Measurements from ENCODE around the gene SLX9. TPM values are rescaled to one million over a fixed set of nuclear protein-coding genes. Genes with fewer than 3 reads are reported as not detected.

SLX9 gene
- total RNA-seq, 2 donors from 2014 or later: 21.4 to 24.8 TPM

DNA sequence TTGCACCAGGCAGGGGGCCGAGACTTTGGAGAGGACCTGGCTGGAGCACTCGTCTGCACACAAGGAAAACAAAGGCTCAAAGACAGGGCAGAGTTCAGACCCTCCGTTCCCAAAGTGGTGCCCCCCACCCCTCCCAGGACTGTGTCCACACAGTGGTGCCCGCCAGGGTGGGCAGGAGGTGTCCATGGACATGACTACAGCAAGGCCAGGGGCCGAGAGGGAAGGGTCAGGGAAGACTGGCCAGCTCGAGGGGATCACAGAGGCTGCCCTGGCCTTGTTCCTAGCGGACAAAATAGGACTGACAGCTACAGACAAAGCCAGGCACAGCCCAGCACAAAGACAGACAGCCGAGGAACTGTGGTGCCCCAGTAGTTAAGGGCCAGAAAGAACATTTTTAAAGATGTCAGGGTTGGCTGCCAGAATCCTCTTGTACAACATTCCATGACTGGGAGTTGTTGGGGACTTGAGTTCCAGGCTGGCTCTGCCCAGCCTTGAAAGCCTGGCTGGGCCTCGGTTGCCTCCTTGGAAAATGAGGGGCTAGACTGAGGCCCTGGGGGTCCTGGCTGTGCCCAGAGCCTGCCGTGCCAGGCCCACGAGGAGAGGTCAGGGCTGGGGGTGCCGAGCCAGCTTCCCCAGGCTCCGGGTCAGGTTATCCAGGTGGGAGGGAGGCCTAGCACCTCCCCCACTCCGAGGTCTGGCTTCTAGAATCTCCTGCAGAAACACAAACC lies 63.7 kb downstream of the SLX9 start:
- Histone ChIP-seq H3K36me3 (no peaks in the 10 kb centered on the region), H3K4me3 (no peak overlapping the region), H3K27me3 (replicated peaks; ENCODE audit: insufficient read depth) (peaks cover 3% of the 10 kb centered on the region), H3K27ac (no peak overlapping the region), H3K9me3 (no peaks in the 10 kb centered on the region), H3K4me1 (replicated peaks) (no peaks in the 10 kb centered on the region)
- intact Hi-C loops (cut with DNase I): no loop called here
- no peak for TF ChIP-seq POLR2AphosphoS5 (IDR thresholded peaks at IDR 0.05)
- no peak for TF ChIP-seq POLR2A (IDR thresholded peaks at IDR 0.05)
- TF ChIP-seq, protein P1, sequence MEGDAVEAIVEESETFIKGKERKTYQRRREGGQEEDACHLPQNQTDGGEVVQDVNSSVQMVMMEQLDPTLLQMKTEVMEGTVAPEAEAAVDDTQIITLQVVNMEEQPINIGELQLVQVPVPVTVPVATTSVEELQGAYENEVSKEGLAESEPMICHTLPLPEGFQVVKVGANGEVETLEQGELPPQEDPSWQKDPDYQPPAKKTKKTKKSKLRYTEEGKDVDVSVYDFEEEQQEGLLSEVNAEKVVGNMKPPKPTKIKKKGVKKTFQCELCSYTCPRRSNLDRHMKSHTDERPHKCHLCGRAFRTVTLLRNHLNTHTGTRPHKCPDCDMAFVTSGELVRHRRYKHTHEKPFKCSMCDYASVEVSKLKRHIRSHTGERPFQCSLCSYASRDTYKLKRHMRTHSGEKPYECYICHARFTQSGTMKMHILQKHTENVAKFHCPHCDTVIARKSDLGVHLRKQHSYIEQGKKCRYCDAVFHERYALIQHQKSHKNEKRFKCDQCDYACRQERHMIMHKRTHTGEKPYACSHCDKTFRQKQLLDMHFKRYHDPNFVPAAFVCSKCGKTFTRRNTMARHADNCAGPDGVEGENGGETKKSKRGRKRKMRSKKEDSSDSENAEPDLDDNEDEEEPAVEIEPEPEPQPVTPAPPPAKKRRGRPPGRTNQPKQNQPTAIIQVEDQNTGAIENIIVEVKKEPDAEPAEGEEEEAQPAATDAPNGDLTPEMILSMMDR (IDR thresholded peaks at IDR 0.05): no peak
- 86% methylated on average over 14 of the region's 14 CpGs for WGBS
- no peak for DNase-seq (ENCODE audit: low spot score)

DNA sequence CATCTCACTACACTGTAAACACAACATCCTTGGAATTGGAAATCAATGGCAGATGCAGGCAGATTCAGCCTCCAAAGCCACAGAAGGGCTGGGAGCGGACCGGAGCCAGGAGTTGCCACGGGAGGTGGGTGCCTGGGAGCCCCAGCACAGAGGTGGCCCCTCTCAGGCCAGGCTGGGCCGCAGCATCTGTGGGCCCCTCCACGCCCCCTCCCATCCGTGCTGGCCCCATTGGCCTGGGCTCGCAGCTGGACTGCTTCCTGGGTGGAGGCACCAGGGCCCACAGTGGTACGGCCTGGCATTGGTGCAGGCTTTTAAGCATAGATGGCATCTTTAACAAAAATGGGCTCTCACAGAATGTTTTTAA lies 64.2 kb downstream of the SLX9 start:
- no peak for DNase-seq (ENCODE audit: low spot score)
- intact Hi-C loops (cut with DNase I): no loop called here
- H3K4me1 ChIP-seq (replicated peaks): no peaks in the 10 kb centered on the region
- H3K36me3 ChIP-seq: no peaks in the 10 kb centered on the region
- peaks cover 3% of the 10 kb centered on the region for H3K27me3 ChIP-seq (replicated peaks; ENCODE audit: insufficient read depth)
- no peak overlapping the region for H3K27ac ChIP-seq
- 94% methylated on average over 8 of the region's 8 CpGs for WGBS
- TF ChIP-seq POLR2AphosphoS5 (IDR thresholded peaks at IDR 0.05) (no peak), POLR2A (IDR thresholded peaks at IDR 0.05) (no peak)
- TF ChIP-seq, protein P1 (IDR thresholded peaks at IDR 0.05): no peak
- H3K4me3 ChIP-seq: no peak overlapping the region
- no peaks in the 10 kb centered on the region for H3K9me3 ChIP-seq

DNA sequence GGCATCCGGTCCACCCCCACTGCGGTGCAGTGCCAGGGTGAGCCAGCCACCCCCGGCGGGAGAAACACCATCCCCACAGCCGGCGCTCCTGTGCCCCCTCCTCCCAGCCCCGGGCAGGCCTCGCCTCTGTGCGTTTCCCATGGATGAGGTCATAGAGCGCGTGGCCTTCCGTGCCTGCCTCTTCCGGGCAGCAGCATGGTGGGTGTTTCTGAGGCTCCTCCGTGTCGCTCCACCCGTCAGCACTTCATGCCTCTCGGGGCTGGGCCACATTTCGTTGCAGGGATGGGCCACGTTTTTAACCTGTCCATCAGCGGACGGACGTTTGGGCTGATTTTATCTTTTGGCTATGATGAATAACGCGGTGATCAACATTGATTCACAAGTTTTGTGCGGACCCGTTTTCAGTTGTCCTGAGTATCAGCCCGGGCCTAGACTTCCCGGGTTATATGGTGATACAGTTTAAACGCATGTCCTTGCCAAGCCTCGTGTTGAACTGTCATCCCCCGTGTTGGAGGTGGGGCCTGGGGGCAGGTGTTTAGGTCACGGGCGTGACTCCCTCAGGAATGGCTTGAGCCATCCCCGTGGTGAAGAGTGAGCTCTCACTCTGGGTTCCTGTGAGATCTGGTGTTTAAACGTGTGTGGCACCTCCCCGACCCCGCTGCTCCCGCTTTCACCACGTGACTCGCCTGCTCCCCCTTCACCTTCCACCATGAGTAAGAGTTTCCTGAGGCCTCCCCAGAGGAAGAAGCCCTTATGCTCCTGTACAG lies 64.8 kb downstream of the SLX9 start:
- H3K27me3 ChIP-seq (replicated peaks; ENCODE audit: insufficient read depth): peaks cover 3% of the 10 kb centered on the region
- no peak for DNase-seq (ENCODE audit: low spot score)
- intact Hi-C loops (cut with DNase I): no loop called here
- H3K36me3 ChIP-seq: no peaks in the 10 kb centered on the region
- no peak overlapping the region for H3K4me3 ChIP-seq
- no peaks in the 10 kb centered on the region for H3K4me1 ChIP-seq (replicated peaks)
- H3K9me3 ChIP-seq: no peaks in the 10 kb centered on the region
- 85% methylated on average over 40 of the region's 40 CpGs for WGBS
- no peak for TF ChIP-seq POLR2A (IDR thresholded peaks at IDR 0.05)
- TF ChIP-seq, protein P1 (IDR thresholded peaks at IDR 0.05): no peak
- no peak for TF ChIP-seq POLR2AphosphoS5 (IDR thresholded peaks at IDR 0.05)
- no peak overlapping the region for H3K27ac ChIP-seq

DNA sequence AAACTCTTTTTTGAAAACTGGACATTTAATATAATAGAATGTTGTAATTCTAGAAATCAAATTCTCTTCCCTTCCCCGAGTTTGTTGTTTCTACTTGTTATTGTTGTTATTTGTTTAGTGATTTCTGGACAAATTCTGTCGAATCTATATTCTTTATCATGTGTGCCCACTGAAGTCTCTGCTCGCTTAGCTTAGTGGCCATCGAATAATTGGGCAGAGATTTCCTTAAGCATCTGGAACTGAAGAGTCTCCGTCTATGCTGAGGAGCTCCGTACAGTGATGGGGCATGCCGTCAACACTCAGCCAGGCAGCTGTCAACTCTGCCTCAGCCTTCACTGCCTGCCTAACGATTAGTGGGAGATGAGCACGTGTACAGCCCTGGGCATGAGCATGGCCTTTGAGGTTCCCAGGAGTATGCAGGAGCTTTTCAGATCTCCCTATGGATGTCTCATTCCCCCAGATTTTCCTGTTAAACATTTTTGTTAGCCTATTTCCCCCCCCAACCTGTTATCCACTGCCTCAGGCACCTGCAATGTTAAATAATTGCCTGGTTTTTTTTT lies 66.8 kb downstream of the SLX9 start:
- H3K4me1 ChIP-seq (replicated peaks): no peaks in the 10 kb centered on the region
- 82% methylated on average over 9 of the region's 9 CpGs for WGBS
- peaks cover 3% of the 10 kb centered on the region for H3K27me3 ChIP-seq (replicated peaks; ENCODE audit: insufficient read depth)
- H3K4me3 ChIP-seq: no peak overlapping the region
- no peak for DNase-seq (ENCODE audit: low spot score)
- no peak overlapping the region for H3K27ac ChIP-seq
- H3K36me3 ChIP-seq: no peaks in the 10 kb centered on the region
- H3K9me3 ChIP-seq: no peaks in the 10 kb centered on the region
- TF ChIP-seq POLR2A (IDR thresholded peaks at IDR 0.05) (no peak), POLR2AphosphoS5 (IDR thresholded peaks at IDR 0.05) (no peak)
- TF ChIP-seq, protein P1 (IDR thresholded peaks at IDR 0.05): no peak
- intact Hi-C loops (cut with DNase I): no loop called here
